GM12865 (cell line): Measurements from ENCODE around the gene LRRN4CL.
A peak's percentile ranks its signal among the peaks of the same experiment; 100 is the strongest.

Source experiments
- DNase-seq: peaks from one replicate; pipeline ENCODE4 v3.0.0; 2010; ENCODE audit warnings: low read depth
- H3K4me3 ChIP-seq: 2 replicates; pipeline ENCODE4 v1.5.1; 2011; ENCODE audit warnings: mild to moderate bottlenecking, low read depth, low read length, control low read depth
- TF ChIP-seq, protein P1 (sequence below): IDR thresholded peaks from 2 replicates; pipeline ENCODE4 v1.5.1; 2011; ENCODE audit warnings: low read length, control low read depth, low read depth, inconsistent platforms; ENCODE audit not compliant: insufficient read depth; ENCODE audit errors: missing control alignments

Gene LRRN4CL

DNA sequence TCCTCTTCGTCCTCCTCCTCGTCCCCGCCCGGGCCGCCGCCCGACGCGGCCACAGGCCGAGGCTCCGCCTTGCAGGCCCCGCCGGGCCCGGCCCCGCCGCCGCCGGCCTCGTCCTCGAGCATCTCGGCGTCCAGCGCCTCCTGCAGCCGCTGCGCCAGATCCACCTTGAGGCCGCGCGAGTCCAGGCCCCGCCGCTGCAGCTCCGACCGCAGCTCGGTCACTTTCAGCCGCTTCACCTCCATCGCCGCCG lies 37.5 kb upstream of the LRRN4CL start:
- no peak for DNase-seq

DNA sequence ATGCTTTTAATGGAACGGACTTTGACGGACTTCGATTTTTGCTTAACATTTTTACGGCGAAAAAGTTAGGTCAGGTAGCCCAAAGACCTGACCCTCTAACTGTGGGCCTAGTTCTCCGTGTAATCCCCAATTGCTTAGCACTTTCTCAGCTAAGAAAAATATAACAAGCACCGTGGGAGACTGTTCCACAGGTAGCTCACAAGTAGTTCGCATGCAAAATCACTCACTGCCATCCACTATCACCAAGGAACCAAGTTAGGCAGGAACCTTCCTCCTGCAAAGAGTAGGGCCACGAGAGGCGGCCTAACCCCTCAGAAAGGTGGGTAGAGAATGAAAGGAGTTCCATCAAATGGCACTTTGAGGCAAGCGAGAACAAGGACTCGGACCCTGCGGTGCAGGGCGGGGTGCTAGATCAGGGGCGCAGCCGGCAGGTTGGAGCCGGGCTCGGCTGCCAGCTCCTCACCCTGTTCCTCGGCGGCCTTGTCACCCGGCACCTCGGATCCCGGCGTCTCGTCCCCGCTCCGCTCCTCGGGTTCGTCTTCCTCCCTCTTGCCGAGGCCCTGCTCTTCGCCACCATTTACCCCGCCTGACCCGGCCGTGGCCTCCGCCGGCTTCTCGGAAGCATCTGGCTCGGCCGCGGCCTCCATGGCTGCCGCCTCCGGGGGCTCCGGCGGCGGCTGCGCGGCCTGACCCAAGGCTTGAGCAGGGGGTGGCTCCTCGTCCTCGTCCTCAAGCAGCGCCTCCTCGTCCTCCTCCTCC lies 37.0 kb upstream of the LRRN4CL start:
- DNase-seq: no peak
- H3K4me3 ChIP-seq: peak overlapping the region; percentile 99
- TF ChIP-seq, protein P1, sequence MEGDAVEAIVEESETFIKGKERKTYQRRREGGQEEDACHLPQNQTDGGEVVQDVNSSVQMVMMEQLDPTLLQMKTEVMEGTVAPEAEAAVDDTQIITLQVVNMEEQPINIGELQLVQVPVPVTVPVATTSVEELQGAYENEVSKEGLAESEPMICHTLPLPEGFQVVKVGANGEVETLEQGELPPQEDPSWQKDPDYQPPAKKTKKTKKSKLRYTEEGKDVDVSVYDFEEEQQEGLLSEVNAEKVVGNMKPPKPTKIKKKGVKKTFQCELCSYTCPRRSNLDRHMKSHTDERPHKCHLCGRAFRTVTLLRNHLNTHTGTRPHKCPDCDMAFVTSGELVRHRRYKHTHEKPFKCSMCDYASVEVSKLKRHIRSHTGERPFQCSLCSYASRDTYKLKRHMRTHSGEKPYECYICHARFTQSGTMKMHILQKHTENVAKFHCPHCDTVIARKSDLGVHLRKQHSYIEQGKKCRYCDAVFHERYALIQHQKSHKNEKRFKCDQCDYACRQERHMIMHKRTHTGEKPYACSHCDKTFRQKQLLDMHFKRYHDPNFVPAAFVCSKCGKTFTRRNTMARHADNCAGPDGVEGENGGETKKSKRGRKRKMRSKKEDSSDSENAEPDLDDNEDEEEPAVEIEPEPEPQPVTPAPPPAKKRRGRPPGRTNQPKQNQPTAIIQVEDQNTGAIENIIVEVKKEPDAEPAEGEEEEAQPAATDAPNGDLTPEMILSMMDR: no peak

More for the DNA sequence above, 37.5 kb upstream of the LRRN4CL start:
- H3K4me3 ChIP-seq: peak overlapping the region; percentile 99
- TF ChIP-seq, protein P1: no peak

DNA sequence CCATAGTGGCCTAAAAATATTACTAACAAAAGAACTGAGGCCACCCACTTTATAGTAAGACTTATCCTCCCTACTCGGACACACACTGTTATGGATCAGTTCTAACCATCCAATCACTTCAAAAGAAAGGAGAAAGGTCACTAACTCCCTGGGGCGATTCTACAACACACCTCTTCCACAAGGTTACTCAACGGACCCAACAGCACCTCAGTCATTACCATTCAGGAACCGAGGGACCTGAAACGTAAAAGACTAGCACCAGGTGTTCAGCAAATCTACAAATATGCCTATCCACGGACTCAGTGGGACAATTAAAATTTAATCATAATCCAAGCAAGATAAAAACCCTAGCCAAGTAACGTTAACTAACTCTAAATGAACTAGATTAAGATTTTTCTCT lies 36.3 kb upstream of the LRRN4CL start:
- TF ChIP-seq, protein P1: no peak
- DNase-seq: no peak
- H3K4me3 ChIP-seq: peak overlapping the region; percentile 99

DNA sequence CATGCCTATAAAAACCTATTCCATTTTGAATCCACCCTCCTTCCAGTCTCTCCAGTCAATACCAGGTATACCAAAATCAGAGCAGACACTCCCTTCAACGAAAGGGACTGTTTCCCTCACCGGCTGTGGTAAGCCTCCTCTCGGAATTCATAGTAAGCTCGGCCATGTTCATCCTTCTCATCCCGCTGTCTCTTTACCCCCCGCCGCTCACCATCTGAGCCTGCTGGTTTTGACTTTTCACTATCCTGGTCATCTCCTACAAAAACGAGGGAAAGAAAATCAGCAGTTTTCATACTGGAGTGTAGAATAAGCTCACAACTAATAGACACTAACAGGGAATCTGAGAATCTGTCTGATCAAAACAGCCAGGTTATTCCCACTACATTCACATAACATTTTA lies 34.8 kb upstream of the LRRN4CL start:
- peak overlapping the region; percentile 99 for H3K4me3 ChIP-seq

DNA sequence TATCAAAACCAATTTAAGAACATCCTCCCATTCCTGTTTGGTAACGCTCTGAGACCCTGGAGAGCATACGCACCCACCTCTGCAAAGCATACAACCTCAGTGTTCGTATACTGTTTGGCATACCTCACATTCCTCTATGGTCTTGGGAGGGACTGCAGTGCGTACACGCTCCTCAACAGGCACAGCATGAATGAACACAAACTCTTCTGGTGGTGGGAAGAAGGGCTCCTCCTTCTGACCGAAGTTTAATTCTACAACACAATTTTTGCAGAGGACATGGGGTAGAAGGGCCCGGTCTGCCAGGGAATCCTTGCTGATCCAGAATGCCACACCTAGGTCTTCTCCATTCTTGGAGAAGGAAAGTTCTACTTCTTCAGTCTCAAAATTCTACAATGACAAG lies 32.7 kb upstream of the LRRN4CL start:
- TF ChIP-seq, protein P1: no peak
- no peak for DNase-seq
- no peak overlapping the region for H3K4me3 ChIP-seq

More for the DNA sequence above, 34.8 kb upstream of the LRRN4CL start:
- TF ChIP-seq, protein P1: no peak
- no peak for DNase-seq

DNA sequence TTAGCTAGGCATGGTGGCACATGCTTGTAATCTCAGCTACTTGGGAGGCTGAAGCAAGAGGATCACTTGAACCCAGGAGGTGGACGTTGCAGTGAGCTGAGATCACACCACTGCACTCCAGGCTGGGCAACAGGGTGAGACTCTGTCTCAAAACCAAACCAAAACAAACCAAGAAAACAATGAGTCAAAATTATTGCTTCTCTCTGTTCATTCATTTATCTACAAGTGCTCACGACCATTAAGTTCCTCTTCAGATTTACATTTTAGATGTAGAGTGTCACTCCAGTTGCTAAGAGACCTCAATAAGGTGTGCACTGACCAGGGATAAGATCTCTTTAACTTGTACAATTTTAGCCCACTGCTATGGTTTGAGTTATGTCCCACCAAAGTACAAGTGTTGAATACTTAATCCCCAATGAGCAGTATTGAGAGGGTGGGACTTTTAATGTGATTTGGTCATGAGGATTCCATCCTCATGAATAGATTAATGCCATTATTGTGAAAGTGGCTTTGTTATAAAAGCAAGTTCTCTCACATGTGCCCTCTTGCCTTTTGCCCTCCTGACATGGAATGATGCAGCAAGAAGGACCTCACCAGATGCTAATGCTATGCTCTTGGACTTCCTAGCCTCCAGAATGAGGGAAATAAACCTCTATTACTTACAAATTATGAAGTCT lies 30.1 kb upstream of the LRRN4CL start:
- DNase-seq: no peak
- H3K4me3 ChIP-seq: no peak overlapping the region
- TF ChIP-seq, protein P1: no peak

DNA sequence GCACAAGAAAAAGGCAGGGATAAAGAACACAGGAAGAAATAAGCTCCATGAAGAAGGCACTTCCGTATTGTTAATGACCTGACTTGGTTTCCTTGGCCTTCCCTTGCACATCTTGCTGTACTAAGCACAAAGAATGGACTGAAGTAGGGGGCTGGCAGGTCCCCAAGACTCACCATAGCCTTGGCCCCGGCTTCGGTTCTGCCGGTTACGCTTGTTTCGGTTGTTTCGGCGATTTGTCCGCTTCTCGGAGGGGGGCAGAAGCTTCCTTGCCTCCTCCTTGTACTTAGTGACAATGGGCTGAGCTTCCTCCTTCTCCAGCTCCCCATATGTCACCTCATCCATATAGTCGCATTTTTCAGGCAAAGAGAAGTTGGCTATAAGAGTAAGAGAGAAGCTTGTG lies 27.5 kb upstream of the LRRN4CL start:
- DNase-seq: no peak
- H3K4me3 ChIP-seq: no peak overlapping the region
- TF ChIP-seq, protein P1: no peak
